COLO668 (cell line): ENCODE data around the gene ABCA4.
A peak's percentile ranks its signal among the peaks of the same experiment; 100 is the strongest.

Source experiments
- DNase-seq: peaks from one replicate; lab custom pipeline; 2025; ENCODE audit not compliant: unreplicated experiment; lab: John Stamatoyannopoulos, UW

Gene ABCA4

DNA sequence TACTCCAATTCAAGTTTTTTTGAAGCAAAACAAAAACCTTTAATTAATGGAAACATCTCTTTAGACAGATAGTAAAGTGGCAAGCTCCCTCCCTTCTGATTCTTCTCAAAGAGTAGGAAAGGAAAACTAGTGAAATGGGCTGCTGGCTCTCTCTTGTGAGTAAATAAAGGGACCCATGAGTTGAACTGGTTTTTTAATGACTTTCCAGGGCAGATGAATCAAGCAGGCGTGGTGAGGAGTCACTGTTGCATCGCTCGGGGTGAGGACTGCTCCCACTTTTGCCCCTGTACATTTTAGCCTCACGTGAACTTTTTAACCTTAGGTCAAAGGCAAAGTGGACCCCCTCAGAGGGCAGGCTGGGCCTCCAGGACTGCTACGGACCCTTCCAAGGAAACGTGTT lies 64.8 kb downstream of the ABCA4 start:
- no peak for DNase-seq

DNA sequence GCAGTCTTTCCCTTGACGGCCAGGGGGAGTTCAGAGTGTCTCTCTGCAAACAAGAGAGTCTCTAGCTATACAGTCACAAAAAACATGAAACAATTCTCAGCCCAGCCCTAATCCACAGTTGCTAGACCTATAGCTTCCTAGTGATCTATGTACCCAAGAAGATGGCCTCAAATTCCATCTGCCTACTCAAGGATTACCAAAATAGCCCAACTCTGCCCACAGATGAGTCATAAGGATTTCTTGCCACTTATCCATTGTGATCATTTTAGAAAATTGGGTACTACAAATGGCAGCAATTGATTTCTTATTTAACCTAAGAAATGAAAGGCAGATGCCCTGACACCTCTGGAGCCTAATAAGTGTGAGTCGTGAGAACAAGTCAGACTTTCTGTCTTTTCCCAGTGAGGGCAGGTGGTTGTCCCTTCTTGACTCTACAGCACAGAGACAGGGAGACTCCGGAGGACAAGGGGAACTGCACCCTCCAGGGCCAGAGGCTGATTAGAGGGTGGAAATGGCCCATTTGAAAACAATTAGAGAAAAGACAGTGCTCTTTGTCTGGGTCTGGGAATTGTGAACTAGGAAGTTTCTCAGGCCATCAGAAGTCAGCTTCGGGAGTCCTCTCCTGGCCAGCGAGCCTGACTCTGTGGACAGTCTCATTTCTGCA lies 65.4 kb downstream of the ABCA4 start:
- DNase-seq = no peak

DNA sequence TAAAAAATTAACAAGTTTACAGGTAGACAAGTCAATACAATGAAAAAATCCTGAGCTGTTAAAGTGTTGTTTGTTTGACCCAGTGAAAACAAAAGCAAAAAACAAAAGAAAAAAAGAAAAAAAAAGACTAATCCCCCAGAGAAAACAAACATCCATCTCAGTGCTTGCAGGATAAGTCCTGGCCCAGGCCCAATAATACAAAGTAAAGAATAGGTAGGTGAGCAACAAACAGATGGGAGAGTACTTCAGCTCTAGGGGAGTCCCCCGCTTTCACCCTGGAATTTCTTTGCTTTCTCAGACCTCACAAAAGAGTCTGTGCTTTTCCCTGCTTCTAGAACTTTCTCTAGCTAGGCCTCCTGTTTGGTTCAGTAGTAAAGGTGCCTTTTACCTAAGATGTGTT lies 70.3 kb downstream of the ABCA4 start:
- DNase-seq = no peak

DNA sequence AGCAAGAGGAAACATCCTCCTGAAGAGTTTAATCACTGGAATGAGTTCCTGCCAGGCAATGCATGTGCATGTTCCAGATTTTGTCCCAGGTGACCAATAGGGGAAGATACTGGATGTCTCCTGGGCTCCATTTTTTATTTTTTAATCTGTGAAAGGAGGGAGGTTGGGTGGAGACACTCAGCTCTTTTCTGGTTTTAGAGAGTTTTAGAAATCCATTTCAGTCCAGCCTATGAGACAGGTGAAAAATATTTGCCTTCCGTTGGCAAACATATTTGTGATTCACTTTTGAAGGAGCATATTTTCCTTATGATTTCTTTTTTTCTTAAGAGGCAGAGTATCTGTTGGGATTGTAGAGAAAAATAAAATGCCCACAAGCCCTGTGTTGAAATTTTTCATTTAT lies 70.7 kb downstream of the ABCA4 start:
- no peak for DNase-seq

DNA sequence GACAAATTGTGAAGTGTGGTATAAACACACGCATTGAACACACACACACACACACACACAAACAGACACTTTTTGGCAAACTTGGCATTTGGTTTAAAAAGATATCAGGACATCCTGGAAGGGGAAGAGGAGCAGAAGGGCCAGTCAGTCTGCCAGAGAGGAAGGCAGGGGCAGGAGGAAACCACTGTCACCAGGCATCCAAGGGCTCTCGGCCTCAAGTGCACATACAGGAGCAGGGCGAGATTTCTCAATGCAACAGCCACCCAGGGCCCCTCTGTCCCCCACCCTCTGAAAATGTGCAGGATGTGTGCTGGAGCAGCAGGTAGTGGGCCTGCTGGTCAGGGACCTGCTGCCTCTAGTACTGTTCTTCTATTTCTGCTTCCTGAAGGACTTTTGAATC lies 71.2 kb downstream of the ABCA4 start:
- no peak for DNase-seq

DNA sequence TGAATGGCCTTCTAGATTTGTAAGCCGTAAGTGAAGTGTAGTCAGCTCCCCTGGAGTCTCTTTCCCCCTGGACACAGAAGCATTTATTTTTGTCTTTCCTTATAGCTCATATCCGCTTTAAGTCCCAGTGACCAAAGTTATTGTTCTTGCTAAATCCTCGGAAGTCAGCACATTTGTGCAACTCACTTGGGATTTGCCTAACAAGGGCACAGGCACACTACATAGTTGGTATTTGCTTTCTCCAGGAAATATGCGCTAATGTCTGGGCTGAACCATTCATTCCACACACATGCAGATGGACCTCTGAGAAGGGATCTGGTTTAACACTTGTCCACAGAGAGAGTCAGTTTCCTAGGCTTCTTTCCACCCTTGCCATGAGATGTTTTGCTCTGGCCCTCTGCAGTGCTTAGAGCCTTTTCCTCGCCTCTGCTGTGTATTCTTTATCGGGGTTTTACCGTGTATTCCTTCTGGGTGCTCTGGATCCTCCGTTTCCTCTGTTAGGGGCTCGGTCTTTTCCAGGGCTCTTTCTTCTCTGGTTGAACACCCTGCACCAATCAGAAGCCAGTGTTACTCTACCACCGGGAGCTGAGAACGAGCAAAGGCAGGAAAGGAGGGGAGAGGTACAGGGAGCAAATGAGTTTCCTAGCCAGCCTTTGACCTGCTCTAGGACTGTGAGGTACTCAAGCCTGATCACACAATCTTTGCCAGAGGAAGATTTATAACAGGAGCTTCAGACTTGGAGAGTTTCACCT lies 72.4 kb downstream of the ABCA4 start:
- DNase-seq = no peak

DNA sequence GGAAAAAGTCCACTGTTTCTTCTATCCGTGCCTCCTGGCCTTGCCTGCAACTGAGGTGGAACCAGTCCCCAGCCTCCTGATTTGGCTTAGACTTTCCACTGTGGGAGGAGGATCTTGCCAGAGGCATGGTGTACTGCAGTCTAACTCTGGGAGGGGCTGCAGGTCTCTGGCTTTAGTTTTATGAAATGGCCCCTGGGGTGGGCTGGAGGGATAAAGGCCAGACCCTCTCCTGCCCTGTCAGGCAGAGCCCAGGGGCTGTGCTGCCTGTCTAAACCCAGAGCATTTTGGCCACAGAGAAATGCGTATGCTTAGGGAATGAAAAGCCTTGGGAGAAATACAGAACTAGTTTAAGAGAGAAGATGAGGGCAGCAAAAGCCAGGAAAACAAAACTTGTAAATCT lies 73.0 kb downstream of the ABCA4 start:
- DNase-seq = no peak

DNA sequence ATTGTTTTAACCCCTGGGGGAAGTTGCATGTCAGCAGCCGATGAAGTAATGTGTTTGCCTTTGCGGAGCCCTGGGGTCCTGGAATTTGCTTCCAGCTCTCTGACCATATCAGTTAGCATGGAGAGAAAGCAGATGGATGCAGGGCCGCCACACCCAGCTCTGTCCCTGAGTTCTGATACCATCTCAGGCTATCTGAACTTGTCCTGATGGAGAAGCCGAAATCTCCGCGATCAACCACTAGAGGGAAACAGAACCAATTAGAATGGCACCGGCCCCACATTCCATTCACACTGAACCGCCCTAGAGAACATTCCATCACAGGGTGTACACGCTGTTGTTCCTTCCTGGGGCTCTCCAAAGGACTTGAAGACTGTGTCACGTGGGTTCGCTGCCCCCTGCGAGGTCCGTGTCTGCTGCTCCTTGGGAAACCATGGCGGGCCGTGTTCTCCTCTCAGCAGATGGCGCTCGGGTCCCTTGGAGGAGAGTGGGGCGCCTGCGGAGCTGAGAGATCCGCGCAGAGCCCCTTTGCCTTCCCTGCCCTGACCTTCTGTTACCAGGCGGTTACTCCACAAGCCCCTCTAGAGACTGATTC lies 75.4 kb downstream of the ABCA4 start:
- DNase-seq = peak; percentile 71

DNA sequence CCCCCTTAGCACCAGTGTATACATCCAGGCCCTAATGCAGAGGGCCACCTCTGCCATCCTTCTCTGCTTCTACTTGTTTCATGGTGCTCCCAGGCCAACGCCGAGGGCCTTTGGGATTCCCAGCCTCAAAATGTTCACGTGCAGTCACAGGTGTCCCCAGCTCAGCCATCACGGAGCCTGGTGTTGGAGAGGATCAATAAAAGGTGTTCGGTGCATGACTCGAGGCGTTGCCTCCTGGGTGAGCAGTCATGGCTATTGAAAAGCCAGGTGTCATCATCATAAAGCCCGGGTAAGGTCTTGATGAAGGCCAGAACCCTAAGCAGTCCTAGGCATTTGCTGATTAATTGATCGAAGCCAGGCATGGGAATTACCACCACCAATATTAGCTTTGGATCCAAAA lies 76.1 kb downstream of the ABCA4 start:
- DNase-seq = no peak

DNA sequence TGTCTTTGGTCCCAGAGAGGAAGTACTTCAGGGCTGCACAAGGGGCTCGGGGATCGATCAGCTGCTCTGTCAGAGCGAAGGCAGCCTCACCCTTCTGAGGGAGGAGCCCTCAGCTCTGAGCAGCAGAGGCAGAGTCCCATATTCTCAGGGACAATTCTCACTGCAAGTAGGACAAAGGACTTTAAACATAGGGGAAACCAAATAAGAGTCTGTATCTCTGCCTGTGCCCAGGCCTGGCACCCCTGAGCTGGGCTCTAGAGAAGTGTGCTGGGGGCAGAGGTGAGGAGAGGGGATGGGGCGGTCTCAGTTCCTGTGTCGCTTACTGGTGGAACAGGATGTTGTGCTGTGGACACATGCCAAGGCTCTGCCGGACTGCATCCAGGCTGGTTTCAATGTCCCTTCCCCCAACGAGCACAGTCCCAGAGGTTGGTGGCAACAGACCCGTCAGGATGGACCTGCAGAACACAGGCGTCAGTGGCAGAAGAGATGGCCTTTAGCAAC lies 76.6 kb downstream of the ABCA4 start:
- DNase-seq = no peak

DNA sequence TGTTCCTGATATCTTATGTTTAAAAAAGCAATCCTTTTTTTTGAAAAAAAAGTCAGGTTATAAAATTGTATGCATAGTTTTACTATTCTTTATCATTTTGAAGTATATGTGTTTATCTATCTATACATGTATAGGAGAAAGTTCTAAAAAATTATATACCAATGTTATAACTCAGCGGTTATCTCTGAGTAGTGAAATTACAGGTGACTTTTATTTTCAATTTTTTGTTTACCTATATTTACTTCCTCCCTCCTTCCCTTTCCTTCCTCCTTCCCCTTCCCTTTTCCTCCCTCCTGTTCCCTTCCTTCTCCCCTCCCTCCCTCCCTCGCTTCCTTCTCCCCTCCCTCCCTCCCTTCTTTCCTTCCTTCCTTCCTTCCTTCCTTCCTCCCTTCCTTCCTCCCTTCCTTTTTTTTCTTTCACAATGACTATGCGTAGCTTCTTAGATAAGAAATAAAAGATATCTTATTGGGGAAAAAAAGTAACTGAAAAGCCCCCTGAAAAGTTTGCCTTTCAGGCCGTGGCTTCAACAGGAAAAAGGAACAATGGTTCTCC lies 77.1 kb downstream of the ABCA4 start:
- DNase-seq = no peak

DNA sequence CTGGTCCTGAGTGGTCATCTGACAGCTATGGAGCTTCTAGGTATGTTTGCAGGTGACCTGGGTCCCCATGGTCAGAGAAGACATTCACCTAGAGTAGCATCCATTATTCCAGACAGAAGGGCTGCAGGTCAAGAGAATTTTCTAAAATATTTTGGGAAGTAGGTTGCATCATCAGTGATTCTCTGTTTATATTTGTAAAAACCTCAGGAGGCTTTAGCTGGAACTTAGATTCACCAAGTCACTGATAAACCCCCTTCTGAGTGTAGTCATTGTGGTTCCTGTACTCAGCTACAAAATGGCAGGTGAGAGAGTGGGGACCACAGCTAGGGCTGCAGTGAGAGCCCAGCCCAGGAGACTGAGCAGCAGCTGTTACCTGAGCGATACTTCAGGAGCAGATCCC lies 78.6 kb downstream of the ABCA4 start:
- DNase-seq = no peak

DNA sequence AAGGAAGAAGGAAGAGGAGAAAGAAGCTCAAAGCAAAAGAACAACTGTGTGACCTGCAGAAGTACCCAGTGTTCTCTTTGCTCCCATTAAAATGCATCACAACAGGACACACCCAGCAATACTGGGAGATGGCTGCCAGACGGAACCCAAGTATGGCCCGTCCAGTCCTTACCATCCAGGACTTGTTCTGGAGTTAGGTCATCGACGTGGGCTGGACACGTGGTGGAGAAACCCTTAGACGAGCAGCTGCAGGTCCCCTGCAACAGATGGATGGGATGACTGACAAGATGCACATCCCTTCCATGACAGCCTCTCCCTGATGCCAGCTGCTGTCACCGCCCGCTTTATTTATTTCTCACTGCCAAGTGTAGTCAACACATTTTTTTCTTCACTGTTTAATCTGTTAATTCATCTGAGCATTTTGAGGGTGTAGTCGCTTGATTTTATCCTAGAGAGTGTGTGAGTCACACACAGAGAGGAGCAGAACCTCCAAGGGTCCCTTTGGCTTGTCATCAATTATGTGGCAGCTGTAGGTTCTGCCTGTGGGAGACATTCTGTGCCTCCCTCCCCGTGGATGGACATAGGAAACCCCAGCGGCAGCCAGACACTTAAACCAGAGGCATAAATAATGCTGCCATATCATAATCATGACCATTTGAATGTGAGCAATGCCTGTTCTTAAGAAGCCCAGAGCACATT lies 80.9 kb downstream of the ABCA4 start:
- peak; percentile 48 for DNase-seq

DNA sequence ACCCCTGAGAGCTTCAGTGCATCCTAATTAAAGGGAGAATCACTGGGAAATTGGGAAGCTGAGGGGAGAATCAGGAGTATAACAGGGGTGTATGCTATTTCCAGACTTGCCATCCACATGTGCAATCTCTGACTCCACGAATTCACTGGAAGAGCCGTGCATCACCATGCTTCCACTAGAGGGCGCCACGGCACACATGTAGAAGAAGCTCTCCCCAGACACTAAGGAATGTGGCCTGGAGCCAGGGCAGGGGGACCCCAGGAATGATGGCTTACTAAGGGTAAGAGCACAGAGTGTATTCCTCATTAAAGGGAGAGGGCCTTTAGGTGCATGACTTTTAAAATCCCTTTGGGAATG lies 81.5 kb downstream of the ABCA4 start:
- DNase-seq = peak; percentile 83

DNA sequence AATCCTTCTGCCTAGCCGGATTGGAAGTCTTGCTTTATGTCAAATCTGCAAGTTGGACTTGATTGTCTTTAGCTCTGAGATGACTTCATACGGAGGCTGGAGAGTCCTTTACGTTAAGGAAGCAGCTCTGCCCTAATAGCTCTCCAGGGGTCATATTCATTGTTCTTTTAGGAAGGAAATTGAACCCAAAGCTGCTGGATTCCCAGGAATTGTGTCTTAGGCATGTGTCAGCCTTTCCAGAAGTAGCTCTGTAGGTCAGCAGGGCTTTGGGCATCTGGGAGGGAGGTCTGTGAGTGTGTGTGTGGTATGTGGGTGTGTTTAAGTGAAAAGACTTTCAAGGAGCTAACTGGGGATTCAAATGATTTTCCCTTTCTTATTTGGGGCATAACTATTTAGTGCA lies 82.4 kb downstream of the ABCA4 start:
- no peak for DNase-seq

DNA sequence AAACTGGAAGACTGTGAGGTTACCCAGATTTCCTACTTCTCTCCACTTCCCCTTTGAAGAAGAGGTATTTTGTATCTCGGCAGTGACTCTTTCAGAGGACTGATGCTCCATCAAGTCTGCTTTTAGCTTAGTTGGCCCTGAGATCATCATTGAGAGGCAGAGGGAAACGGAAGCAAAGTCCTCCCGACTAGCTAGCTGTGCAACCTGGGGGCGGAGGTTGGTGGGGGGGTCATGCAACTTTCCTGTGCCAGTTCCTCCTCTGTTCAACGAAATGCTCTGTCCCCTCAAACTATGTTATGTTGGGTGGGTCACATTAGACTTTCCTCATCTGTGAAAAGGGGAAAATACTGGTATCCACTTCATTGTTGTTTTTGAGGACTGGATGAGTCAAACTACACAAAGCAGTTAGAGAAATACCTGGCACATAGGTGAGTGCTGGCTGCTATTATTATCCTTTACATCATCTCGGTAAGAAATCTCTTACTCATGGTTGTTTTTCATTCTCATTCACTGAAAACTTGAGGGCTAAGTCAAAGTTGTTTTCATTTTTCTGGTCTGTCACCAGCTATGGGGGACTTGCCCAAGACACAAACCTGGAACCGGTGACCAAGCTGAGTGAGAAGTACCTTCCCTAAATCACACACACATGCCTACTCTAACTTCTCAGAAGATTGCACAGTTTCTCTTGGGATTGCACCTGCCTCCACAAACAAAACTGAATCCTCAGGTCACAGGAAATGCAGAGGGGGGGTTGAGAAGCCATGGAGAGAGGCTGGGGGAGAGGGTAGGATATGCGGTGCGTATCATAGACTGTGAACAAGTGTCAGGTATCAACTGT lies 83.3 kb downstream of the ABCA4 start:
- DNase-seq = no peak

DNA sequence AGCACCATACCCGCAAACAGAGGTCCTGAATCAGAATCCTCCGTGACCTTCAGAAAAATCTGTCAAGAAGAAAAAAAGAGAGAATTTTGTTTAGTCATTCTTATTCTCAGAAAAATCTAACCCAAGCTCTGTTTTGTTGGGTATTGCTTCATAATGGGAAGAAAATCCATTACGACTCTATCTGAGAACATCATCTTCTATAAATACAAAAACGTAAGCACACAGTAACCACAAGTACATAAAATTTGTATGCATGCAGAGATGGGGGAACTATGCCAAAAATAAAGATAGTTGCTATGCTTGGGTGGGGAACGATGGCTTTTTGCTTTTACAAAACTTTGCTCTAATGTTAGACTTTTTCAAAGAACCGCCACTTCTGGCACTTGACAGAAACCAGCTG lies 84.2 kb downstream of the ABCA4 start:
- no peak for DNase-seq

DNA sequence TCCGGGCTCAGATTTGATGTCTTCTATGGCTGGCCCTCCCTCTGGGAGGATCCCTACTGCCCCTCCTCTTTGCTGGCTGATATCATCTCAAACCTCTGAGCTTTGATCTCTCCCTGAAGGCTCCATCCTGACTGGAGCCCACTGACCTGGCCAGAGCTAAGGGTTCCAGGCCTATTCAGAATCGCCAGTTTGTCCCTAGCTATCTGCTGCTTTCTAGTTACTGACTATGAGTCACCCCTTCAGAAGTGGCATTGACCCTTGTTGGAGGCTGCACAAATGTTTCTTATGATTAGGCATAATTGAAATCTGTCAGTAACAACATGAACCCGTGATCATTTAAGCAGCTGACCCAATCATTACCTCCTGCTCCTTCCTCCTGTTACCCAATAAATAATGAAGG lies 87.1 kb downstream of the ABCA4 start:
- no peak for DNase-seq

DNA sequence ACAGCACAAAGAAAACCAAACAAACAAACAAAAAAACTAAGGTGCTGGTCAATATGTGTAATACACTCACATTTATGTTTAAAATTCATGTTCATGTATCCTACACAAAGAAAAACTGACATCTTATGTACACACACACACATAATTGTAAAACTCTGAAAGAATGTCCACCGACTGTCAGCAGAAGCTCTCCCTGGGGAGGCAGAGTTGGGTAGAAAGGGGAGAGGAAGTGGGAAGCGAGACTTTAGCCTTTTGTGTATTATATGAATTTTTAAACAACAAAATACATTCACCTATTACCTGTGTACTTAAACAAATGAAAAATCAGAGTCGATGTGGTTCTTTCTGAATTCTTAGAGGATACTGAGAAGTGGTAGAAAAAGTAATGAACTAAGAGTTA lies 88.3 kb downstream of the ABCA4 start:
- DNase-seq = no peak

DNA sequence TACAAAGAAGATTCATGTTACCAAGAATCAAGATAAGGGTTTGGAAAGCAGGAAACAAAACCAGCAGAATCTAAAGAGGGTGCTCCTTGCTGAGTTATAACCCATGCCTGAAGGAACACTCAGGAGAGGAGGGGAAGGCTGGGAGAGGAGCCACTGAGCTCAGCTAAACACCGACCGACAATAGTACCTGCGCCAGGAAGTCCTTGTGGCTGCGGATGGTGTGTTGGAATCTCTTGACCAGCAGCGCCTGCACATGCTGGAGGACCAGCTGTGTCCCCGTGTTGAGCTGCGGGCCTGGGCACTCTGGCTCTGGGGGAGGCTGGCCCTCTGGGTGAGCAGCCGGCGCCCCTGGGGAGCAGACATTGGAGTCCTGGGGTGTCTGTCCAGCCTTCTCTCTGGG lies 89.4 kb downstream of the ABCA4 start:
- DNase-seq = no peak

DNA sequence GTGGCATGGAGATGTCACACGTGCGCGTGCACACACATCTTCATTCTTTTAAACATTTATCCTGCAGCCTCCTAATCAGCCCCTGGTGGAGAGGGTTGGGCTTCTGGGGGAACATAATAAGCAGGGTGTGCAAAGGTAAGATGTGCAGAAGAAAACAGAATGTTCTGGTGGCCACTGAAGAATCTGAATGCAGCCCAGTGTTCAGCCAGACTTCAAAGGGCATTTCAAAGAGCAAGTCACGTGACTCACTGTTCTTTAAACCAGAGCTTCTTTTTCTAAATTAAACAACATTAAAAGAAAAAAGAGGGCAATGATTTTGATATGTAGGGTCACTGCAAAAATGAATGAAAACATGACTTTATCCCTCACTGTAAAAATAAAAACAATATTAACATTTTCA lies 89.8 kb downstream of the ABCA4 start:
- DNase-seq = no peak
